ENCODE measurements around the gene DYNLT2.
"Not testable (repeated sequence)": the region's sequence is repeated elsewhere in the genome, so short reads cannot be mapped to it uniquely, and the experiment has no call there.

- TF ChIP-seq CTCF (IDR thresholded peaks at IDR 0.05); POLR2AphosphoS5 (IDR thresholded peaks at IDR 0.05; ENCODE audit: low read depth, low read length): not testable (repeated sequence)
Observed at GRCh38 chr6:169765789-169766188, 14.4 kb upstream of the DYNLT2 start.

Measured in Panc1 (cell line).